ENCODE measurements around the gene DNHD1.

- TF ChIP-seq CTCF (conservative IDR thresholded peaks at IDR 0.05; ENCODE audit: low read depth, low read length) = no peak
- TF ChIP-seq CEBPB (IDR thresholded peaks at IDR 0.05; ENCODE audit: low read depth, low read length) = no peak
- TF ChIP-seq POLR2A (IDR thresholded peaks at IDR 0.05; ENCODE audit: low read depth, low read length) = no peak
Observed at GRCh38 chr11:6616596-6617250, 119.6 kb downstream of the DNHD1 start.
